ENCODE measurements around the gene NTN5.

NTN5 gene

GRCh38 chr19:48624791-48625723 is 47.8 kb downstream of the NTN5 start:
- TF ChIP-seq GATA3 (IDR thresholded peaks at IDR 0.05; ENCODE audit: low read depth, low read length) (no peak), GATA2 (IDR thresholded peaks at IDR 0.05; ENCODE audit: low read depth, low read length) (no peak)

DNA sequence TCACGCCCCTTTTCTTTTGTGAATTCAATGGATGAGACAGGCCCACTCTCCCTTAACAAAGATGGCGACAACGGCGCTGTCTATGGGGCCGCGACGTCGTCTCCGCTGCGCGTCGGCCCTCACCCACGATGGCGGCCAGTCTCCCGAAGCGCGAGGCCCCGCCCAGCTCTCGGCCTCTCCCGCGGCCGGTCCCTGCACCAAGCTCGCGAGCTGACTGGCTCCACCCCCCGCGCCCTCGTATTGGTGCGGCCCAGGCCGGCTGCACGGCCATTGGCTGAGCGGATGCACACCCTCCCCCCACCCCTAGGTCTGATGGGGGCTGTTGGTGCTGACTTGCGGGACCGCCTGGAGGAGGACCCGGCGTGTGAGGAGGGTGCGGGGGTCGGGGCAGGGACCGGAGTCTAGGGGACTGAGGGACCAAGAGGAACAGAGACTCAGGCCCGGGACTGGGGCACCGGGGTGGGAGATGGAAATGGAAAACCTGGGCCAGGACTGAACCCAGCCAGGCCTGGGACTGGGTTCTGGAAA is 48.7 kb downstream of the NTN5 start:
- TF ChIP-seq GATA2 (IDR thresholded peaks at IDR 0.05; ENCODE audit: low read depth, low read length): no peak
- no peak for TF ChIP-seq GATA3 (IDR thresholded peaks at IDR 0.05; ENCODE audit: low read depth, low read length)

- peak; percentile 96 for TF ChIP-seq GATA2 (IDR thresholded peaks at IDR 0.05; ENCODE audit: low read depth, low read length)
- no peak for TF ChIP-seq GATA3 (IDR thresholded peaks at IDR 0.05; ENCODE audit: low read depth, low read length)
Measured at GRCh38 chr19:48623556-48624066, 49.2 kb downstream of the NTN5 start.

DNA sequence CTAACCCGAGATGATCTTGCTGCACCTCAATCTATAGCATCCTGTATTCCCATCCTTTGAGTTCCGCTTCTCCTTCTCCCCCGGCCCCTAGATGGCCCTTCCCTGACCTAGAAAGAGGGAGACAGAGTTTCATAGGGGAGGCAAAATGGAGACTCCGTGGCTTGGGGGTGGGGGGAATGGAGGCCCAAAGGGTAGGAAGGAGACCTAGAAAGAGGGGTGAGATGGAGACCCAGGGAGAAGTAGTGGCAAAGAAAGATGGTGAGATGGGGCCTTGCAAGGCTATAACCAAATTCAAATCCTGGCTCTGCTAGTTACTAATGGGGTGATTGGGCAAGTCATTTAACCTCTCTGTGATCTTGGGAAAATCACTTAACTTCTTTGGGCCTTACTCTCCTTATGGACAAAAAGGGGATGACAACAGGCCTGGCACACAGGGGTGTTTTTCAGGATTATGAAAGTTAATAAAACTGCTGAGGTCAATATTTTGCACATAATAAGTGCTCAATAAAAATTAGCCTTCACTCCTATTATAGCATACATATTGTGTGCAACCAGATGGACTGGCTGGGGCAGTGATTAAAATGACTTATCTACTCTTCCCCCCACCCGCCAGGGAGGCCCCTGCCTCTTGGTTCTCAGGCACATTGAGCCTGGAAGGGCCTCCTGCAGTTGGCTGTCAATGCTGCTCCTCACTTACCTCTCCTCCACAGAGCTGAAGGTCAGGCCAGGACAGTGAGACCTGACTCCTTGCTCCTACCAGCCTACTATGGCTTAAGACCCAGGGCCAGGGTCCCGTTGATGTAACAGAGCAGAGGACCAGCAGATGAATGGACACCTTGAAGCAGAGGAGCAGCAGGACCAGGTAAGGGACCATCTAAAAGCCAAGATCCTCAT is 52.9 kb downstream of the NTN5 start:
- TF ChIP-seq GATA2 (IDR thresholded peaks at IDR 0.05; ENCODE audit: low read depth, low read length) (no peak), GATA3 (IDR thresholded peaks at IDR 0.05; ENCODE audit: low read depth, low read length) (no peak; the same call in 1 of the 2 replicates)

DNA sequence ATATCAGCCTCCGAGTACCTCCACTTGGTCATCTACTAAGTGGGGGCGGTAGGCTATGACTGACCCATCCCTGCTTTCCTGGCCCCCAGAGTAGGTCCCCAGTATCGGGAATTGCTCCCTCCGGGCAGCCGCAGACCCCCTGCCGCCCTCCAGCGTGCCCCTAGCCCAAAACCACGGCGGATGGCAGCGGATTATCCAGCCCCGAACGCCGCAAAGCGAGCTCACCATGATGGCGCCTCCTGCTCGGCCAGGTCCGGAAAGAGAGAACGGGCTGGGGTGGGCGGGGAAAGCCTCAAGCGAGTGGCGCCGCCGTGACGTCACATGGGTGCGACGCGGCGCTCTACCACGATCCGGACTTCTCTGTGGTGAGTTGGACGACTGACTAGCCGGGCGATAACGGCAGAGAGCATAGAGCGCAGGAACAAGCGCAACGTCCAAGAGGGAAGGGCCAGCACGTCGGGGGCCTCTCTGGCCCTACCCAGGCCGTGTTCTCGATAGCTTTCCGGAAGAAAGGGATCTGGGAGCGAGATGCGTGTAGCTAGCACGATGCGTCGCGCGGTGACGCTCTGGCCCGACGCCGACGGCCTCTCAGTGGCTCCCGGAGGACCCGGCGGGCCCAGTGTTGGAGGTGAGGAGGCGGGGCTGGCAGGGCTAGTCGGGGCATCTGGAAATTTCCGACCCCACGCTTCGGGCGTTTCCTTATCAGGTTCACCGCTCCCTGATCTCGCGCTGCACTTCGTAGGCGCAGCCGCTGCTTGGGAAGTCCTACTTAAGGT is 53.7 kb downstream of the NTN5 start, which contains the start of the genes RPL18 and SPHK2:
RPL18 (minus strand) TSS at position 263 of the 776 bp plus-strand sequence; CDS start at position 228, 35 bp downstream.
SPHK2 (plus strand) TSS at position 591 of the 776 bp plus-strand sequence. CDS start 1,009 bp downstream, outside the sequence.
- TF ChIP-seq GATA2 (IDR thresholded peaks at IDR 0.05; ENCODE audit: low read depth, low read length): peak; percentile 97
- TF ChIP-seq GATA3 (IDR thresholded peaks at IDR 0.05; ENCODE audit: low read depth, low read length): no peak; the same call in 1 of the 2 replicates

GRCh38 chr19:48618278-48618915 is 54.4 kb downstream of the NTN5 start:
- TF ChIP-seq GATA3 (IDR thresholded peaks at IDR 0.05; ENCODE audit: low read depth, low read length): no peak
- TF ChIP-seq GATA2 (IDR thresholded peaks at IDR 0.05; ENCODE audit: low read depth, low read length): no peak

- TF ChIP-seq GATA3 (IDR thresholded peaks at IDR 0.05; ENCODE audit: low read depth, low read length): no peak
- TF ChIP-seq GATA2 (IDR thresholded peaks at IDR 0.05; ENCODE audit: low read depth, low read length): no peak
Measured at GRCh38 chr19:48617146-48617937, 55.5 kb downstream of the NTN5 start.

DNA sequence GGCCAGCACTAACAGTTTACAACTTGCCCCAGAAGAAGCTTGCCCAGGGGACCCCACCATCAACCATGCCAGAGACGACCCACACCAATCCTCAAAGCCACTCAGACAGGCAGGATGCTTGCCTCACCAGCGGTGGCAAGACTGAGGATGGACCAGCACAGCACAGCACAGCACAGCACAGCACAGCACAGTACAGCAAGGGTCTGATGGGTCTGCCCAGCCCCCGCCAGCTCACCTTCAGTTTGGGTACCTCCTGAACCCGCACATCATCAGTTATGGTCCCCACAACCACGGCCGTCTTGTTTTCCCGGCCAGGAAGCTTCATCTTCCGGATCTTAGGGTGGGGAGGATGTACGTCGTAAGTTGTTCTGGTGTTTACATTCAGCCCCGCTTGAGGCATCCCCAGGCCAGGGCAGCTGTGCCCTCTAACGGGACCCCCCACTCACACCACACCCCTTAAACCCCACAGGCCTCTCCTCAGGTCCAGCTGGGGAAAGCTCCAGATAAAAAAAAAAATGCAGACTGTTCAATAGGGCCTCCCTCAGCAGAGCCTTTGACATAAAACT is 56.2 kb downstream of the NTN5 start:
- TF ChIP-seq GATA3 (IDR thresholded peaks at IDR 0.05; ENCODE audit: low read depth, low read length) (no peak), GATA2 (IDR thresholded peaks at IDR 0.05; ENCODE audit: low read depth, low read length) (no peak)

GRCh38 chr19:48616041-48616436 is 56.8 kb downstream of the NTN5 start:
- no peak for TF ChIP-seq GATA2 (IDR thresholded peaks at IDR 0.05; ENCODE audit: low read depth, low read length)
- TF ChIP-seq GATA3 (IDR thresholded peaks at IDR 0.05; ENCODE audit: low read depth, low read length): no peak

GRCh38 chr19:48615231-48616040 is 57.4 kb downstream of the NTN5 start:
- TF ChIP-seq GATA3 (IDR thresholded peaks at IDR 0.05; ENCODE audit: low read depth, low read length) (no peak), GATA2 (IDR thresholded peaks at IDR 0.05; ENCODE audit: low read depth, low read length) (no peak)
